Measurements from ENCODE around the gene CSNK1A1.
"Not testable (repeated sequence)": the region's sequence is repeated elsewhere in the genome, so short reads cannot be mapped to it uniquely, and the experiment has no call there.

The CSNK1A1 gene

GRCh38 chr5:149551227-149552037, at the start of gene CSNK1A1:
Gene CSNK1A1 (minus strand): TSS chr5:149551439. CDS start chr5:149550964, 475 bp downstream.
- DNase-seq (ENCODE audit: low spot score): peak; percentile 99

GRCh38 chr5:149600932-149601331, 49.7 kb upstream of the CSNK1A1 start:
- no peak for DNase-seq (ENCODE audit: low spot score)

DNA sequence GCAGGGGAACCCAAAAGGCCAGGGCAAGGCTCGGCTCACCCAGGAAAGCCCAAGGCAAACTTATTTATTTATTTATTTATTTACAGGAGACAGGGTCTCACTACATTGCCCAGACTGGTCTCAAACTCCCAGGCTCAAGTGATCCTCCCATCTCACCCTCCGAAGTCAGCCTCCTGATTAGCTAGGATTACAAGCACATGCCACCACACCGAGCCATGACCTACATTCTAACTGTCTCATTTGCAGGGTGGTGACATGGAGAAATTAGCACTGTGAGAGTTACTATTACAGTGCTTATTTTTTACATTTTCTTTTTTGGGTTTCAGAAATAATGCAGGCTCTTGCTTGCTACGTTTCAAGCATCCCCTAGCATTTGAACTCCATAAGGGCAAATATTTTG, 48.1 kb upstream of the CSNK1A1 start:
- no peak for DNase-seq (ENCODE audit: low spot score)

GRCh38 chr5:149598966-149599365, 47.7 kb upstream of the CSNK1A1 start:
- DNase-seq (ENCODE audit: low spot score): no peak

- DNase-seq (ENCODE audit: low spot score): not testable (repeated sequence)
Measured at GRCh38 chr5:149598234-149598633, 47.0 kb upstream of the CSNK1A1 start.

DNA sequence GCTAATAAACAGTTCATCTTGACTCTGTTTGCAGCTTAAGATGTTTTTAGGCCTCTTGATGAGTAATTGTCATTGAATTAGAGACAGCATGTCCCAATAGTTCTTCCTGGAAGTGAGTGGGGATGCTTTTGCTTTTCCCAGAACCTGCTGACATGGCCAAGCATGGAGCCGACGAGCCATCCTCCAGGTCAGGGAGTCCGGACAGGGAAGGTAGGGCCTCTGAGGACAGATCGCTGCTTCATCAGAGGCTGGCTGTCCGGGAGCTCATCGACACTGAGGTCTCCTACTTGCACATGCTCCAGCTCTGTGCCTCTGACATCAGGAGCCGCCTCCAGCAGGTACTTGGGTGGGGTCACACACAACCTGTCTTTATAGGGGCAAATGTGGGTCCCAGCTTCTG, 46.4 kb upstream of the CSNK1A1 start:
- DNase-seq (ENCODE audit: low spot score): no peak

- no peak for DNase-seq (ENCODE audit: low spot score)
Measured at GRCh38 chr5:149596712-149597111, 45.5 kb upstream of the CSNK1A1 start.

DNA sequence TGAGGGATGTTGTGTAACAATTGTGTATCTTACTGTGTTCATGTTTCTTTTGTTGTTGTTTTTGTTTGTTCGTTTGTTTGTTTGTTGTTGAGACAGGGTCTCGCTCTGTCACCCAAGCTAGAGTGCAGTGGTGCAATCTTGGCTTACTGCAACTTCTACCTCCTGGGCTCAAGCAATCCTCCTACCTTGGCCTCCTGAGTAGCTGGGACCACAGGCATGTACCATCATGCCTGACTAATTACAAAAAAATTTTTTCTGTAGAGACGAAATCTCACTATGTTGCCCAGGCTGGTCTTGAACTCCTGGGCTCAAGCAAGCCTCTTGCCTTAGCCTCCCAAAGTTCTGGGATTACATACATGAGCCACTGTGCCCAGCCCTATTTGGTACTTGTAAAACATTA, 43.9 kb upstream of the CSNK1A1 start:
- DNase-seq (ENCODE audit: low spot score): not testable (repeated sequence)

DNA sequence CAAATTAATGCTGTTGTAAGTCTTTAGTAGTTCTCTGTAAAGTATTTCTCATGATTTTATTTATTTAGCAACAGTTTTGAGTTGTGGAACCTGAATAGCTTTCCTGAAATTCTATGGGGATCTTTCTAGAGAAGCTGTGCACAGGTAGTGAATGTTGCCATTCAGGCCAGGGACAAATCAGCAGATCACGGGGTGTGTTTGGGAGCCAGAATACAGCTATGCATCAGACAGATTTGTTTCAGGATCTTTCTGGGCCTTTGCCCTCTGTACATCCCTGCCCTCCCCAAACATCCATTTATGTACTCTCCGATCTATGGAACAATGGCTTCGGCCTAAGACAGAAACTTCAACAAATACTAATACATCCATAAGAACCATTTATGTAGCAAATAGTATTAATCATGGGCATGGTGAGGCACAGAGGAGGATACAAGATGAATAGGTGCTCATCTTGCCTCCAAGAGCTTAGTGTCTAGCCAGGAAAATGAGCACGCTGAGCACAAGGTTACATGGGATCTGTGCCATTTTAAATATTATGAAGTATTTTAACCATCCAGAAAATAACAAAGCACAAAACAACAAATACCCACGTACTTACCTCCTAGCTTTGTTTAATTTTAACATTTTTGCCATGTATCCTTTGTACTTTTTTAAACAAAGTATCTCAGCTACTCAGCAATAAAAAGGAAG, 43.1 kb upstream of the CSNK1A1 start:
- DNase-seq (ENCODE audit: low spot score): no peak

DNA sequence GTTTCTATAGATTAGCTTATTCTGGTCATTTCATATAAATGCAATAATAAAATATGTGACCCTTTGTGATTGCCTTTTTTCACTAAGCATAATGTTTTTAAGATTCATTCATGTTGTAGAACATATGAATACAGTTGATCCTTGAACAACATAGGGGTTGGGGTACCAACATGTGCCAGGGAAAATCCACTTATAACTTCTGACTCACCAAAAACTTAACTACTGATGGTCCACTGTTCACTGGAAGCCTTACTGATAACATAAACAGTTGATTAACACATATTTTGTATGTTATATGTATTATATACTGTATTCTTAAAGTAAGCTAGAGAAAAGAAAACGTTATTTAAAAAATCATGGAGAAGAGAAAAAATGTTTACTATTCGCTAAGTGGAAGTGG, 42.1 kb upstream of the CSNK1A1 start:
- DNase-seq (ENCODE audit: low spot score): no peak

DNA sequence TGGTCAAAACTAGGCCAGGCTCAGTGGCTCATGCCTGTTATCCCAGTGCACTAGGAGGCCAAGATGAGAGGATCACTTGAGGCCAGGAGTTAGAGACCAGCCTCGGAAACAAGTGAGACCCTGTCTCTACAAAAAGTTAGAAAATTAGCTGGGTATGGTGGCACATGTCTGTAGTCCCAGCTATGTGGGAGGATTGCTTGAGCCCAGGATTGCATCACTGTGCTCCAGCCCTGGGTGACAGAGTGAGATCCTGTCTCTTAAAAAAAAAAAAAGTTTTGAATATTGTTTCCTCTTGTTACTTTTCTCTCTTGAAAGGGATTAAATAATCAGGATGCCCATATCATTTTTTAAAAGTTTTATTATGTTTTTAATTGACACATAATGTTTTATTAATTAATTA, 37.7 kb upstream of the CSNK1A1 start:
- DNase-seq (ENCODE audit: low spot score): no peak

DNA sequence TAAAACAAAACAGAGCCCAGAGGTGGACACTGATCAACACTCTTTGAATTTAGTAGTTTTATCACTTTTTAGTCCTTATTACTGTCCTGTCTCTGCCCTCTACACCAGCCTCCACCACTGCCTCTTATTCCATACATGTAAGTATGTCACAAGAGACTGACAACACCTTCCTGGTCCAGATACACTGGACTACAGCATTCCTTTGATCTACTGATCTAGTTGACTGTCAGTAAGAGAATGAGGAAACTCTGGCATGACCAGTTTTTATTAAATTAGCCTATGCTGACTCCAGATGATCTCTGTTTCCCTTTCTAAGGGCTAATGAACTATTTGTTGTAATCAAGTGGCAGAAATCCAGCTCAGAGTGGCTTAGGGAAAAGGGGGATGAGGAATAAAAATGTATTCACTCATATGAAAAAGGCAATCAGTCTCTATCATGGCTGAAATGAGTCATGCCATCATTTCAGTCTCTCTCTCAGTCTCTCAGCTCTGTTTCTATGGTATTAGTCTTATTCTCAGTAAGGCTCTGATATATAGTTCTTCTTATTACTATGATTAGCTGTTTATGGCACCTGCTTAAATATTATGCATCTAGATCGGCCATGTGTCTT, 35.6 kb upstream of the CSNK1A1 start:
- no peak for DNase-seq (ENCODE audit: low spot score)

DNA sequence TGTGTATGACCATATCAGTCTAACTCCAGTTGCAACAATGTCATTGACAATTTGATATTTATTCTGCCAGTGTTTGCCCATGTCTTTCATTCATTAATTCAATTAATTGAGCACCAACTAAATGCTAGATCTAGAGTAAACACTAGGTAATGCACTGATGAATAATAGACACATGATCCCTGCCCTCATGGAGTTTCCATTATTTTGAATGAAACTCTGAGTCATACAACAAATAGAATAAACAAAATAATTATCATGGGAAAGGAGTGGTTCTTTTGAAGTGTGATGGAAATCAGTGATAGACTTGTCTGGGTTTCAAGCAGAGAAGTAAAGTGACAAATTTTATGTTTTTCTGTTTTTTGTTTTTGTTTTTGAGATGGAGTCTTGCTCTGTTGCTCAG, 34.7 kb upstream of the CSNK1A1 start:
- DNase-seq (ENCODE audit: low spot score): no peak

DNA sequence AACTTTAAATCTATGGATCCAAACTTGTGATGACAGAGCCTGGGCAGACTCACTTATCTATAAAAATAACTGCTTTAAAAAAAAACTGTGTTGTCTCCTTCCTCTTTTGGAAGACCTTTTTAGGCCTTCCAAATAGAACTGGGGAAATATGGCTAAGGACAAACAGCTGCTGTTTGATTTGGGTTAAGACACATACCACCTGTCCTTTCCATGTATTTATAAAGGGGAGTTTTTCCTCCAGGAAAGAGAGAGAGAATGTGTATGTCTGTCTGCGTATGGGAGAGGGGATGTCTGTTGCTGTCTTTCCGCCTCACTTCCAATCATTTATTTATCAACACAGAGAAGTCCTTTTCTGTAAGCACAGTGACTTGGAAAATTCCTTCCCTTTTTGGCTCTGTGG, 32.9 kb upstream of the CSNK1A1 start:
- no peak for DNase-seq (ENCODE audit: low spot score)

DNA sequence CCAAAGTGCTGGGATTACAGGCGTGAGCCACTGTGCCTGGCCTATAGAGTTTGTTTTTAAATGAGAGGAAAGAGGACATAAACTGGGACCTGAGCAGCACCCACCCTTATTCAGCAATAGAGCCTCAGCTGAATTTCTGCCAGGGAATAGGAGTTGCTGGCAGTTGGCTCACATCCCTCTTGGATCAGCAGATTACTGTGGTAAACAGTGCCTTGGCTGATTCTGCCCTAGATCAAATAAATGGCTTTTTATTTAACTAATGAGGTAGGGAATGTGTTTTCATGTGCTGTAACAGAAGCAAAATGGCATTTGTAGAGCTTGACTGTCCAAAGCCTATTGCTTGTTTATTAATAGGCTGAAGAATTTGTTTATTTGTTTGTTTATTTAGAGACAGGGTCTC, 32.2 kb upstream of the CSNK1A1 start:
- no peak for DNase-seq (ENCODE audit: low spot score)

- DNase-seq (ENCODE audit: low spot score): no peak
Measured at GRCh38 chr5:149581931-149582768, 30.9 kb upstream of the CSNK1A1 start.

DNA sequence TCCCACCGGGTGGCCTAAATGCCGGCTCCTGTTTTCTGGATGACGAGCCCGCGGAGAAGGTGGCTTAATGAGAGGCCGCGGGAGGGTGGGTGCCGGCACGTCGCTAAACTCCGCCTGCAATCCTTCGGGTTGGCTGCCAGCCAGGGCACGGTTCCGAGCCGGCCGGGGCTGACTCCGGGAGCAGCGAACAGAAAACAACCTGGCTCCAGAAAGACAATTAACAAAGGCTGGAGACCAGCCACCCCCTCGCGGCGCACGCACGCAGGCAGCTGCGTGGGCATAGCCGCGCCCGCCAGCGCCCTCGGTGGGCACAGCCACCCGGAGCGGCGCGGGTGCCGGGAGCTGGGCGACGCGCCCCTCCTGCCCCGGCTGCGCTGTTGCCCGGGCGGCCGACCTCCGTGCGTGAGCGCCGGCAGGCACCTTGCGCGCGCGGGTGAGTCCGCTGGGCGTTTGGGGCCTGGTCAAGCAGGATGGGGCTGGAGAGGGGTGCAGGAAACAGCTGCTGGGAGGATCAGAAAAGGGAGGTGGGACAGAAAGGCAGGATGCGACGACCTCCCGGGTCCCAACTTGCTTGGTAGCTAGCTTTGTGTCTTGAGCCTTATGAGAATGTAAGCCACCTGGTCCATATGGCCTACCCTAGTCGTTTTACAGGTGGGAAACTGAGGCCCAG, 30.1 kb upstream of the CSNK1A1 start, which contains the start of gene ARHGEF37:
TSS of gene ARHGEF37 (plus strand) at position 307 of the 670 bp plus-strand sequence. CDS start 16,272 bp downstream, outside the sequence.
- peak; percentile 81 for DNase-seq (ENCODE audit: low spot score)

GRCh38 chr5:149580808-149581191, 29.6 kb upstream of the CSNK1A1 start:
- no peak for DNase-seq (ENCODE audit: low spot score)

GRCh38 chr5:149578896-149579295, 27.7 kb upstream of the CSNK1A1 start:
- no peak for DNase-seq (ENCODE audit: low spot score)

DNA sequence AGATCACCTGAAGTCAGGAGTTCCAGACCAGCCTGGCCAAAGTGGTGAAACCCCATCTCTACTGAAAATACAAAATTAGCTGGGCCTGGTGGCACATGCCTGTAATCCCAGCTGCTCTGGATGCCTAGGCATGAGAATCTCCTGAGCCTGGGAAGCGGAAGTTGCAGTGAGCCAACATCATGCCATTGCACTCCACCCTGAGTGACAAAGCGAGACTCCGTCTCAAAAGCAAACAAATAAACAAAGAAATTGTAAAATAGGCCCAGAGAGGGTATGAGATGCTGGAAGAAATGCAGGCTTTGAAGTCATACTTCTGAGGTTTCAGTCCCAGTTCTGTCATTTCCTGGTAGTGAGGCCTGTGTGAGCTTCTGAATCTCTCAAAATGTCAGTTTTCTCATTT, 24.8 kb upstream of the CSNK1A1 start:
- no peak for DNase-seq (ENCODE audit: low spot score)

GRCh38 chr5:149575131-149575530, 23.9 kb upstream of the CSNK1A1 start:
- no peak for DNase-seq (ENCODE audit: low spot score)

All from left forelimb (tissue), 1 donor.